ENCODE data around the gene RPN2. TPM values are rescaled to one million over a fixed set of nuclear protein-coding genes. Genes with fewer than 3 reads are reported as not detected.

Gene RPN2
- total RNA-seq, 1 experiment from 2014 or later: 185 TPM

DNA sequence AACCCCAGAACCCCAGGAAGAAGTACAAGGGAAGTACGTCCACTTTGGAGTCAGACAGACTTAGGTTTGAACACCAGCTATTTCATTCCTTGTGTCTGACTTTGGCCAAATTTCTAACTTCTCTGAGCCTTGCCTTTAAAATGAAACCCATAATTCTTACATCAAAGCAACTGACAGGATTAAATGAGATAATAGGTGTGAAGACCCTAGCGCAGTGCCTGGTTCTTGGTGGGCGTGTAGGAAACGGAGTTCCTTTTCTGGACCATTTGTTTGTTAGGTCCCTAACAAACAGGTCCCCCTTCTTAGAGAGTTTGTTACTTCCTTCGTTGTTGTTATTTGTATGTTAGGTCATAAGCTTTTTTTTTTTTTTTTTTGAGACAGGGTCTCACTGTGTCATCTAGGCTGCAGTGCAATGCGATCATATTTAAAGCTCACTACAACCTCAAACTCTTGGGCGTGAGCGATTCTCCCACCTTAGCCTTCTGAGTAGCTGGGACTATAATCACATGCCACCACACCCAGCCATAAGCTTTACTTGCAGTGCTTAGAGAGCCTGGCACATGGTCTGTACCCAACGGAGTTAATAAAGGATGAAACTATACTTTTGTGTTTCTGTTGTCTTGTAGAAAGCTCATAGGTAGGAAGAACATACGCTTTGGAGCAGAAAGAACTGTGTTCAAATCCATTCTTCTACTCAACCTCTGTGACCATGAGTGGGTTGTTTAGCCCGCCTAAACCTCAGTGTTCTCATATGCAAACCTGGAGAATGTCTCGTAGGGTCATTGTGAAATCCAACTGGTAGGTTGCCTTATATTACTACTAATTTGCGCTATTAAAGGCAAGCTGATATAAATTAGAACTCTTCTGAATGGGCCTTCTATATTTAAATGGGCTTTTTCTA is 22.0 kb downstream of the RPN2 start:
- intact Hi-C loops (cut with micrococcal nuclease; ENCODE audit: unreplicated experiment): no loop called here
- ChIA-PET CTCF (interaction anchor here (0.6 to 0.7 kb wide), 2 partner anchors 9 to 55 kb away, joined by 10 read pairs; no protein-coding TSS in a partner anchor), POLR2A (ENCODE audit: unreplicated experiment) (no interaction called here)
- Histone ChIP-seq H3K9me2 (ENCODE audit: insufficient read depth) (no peaks in the 10 kb centered on the region), H4K20me1 (ENCODE audit: insufficient read depth) (peaks cover 49% of the 10 kb centered on the region), H3K4me2 (peak overlapping the region; percentile 15; the same call in 1 of the 2 replicates), H3K27ac (peak overlapping the region; percentile 40), H3K27me3 (ENCODE audit: insufficient read depth, low read depth) (no peaks in the 10 kb centered on the region), H3K9me3 (ENCODE audit: insufficient read depth, low read depth) (no peaks in the 10 kb centered on the region), H2AFZ (no peak overlapping the region), H3F3A (ENCODE audit: insufficient read depth, low read depth) (peaks cover 21% of the 10 kb centered on the region), H3K4me3 (no peak overlapping the region), H3K36me3 (ENCODE audit: low read depth) (peaks cover 55% of the 10 kb centered on the region), H3K79me2 (ENCODE audit: low read depth) (peaks cover 18% of the 10 kb centered on the region), H3K4me1 (replicated peaks; ENCODE audit: insufficient read depth) (peaks cover 9% of the 10 kb centered on the region)
- no TSS peak for BruUV-seq (replicated peaks)
- DNase-seq: no peak
- no peak for TF ChIP-seq EZH2 (IDR thresholded peaks at IDR 0.05; ENCODE audit: low read depth)
- TF ChIP-seq, protein P1, sequence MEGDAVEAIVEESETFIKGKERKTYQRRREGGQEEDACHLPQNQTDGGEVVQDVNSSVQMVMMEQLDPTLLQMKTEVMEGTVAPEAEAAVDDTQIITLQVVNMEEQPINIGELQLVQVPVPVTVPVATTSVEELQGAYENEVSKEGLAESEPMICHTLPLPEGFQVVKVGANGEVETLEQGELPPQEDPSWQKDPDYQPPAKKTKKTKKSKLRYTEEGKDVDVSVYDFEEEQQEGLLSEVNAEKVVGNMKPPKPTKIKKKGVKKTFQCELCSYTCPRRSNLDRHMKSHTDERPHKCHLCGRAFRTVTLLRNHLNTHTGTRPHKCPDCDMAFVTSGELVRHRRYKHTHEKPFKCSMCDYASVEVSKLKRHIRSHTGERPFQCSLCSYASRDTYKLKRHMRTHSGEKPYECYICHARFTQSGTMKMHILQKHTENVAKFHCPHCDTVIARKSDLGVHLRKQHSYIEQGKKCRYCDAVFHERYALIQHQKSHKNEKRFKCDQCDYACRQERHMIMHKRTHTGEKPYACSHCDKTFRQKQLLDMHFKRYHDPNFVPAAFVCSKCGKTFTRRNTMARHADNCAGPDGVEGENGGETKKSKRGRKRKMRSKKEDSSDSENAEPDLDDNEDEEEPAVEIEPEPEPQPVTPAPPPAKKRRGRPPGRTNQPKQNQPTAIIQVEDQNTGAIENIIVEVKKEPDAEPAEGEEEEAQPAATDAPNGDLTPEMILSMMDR (conservative IDR thresholded peaks at IDR 0.05): no peak

DNA sequence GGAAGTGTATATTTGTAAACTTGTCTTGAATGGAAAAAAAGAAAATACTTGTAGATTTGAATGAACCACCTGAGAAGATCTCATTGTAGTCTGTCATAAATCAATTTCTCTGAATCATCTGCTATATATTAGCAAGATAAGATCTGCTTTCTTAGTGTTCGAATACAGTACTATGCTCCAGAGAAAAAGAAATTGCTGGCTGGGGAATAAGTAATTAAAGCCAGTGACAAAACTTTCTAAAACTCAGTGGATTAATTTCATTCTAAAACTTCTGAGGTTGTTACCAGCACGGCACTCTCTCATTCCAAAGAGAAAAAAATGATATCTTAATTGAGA is 22.7 kb downstream of the RPN2 start:
- TF ChIP-seq EZH2 (IDR thresholded peaks at IDR 0.05; ENCODE audit: low read depth): no peak
- TF ChIP-seq, protein P1 (conservative IDR thresholded peaks at IDR 0.05): no peak
- peaks cover 9% of the 10 kb centered on the region for H3K4me1 ChIP-seq (replicated peaks; ENCODE audit: insufficient read depth)
- peaks cover 44% of the 10 kb centered on the region for H4K20me1 ChIP-seq (ENCODE audit: insufficient read depth)
- peak overlapping the region; percentile 15; the same call in 1 of the 2 replicates for H3K4me2 ChIP-seq
- H3K9me2 ChIP-seq (ENCODE audit: insufficient read depth): no peaks in the 10 kb centered on the region
- CTCF ChIA-PET: interaction anchor here (0.6 kb wide), 1 partner anchor 54 kb away, joined by 10 read pairs; no protein-coding TSS in a partner anchor
- H3K79me2 ChIP-seq (ENCODE audit: low read depth): peaks cover 13% of the 10 kb centered on the region
- no peaks in the 10 kb centered on the region for H3K9me3 ChIP-seq (ENCODE audit: insufficient read depth, low read depth)
- intact Hi-C loops (cut with micrococcal nuclease; ENCODE audit: unreplicated experiment): loop anchor here (1.0 kb wide), 1 partner anchor 333 kb away; no protein-coding TSS in a partner anchor
- H2AFZ ChIP-seq: no peak overlapping the region
- DNase-seq: no peak
- H3K27me3 ChIP-seq (ENCODE audit: insufficient read depth, low read depth): no peaks in the 10 kb centered on the region
- peak overlapping the region; percentile 40 for H3K27ac ChIP-seq
- POLR2A ChIA-PET (ENCODE audit: unreplicated experiment): no interaction called here
- BruUV-seq (replicated peaks): no TSS peak
- H3K36me3 ChIP-seq (ENCODE audit: low read depth): peaks cover 56% of the 10 kb centered on the region
- H3K4me3 ChIP-seq: no peak overlapping the region
- H3F3A ChIP-seq (ENCODE audit: insufficient read depth, low read depth): peaks cover 21% of the 10 kb centered on the region

DNA sequence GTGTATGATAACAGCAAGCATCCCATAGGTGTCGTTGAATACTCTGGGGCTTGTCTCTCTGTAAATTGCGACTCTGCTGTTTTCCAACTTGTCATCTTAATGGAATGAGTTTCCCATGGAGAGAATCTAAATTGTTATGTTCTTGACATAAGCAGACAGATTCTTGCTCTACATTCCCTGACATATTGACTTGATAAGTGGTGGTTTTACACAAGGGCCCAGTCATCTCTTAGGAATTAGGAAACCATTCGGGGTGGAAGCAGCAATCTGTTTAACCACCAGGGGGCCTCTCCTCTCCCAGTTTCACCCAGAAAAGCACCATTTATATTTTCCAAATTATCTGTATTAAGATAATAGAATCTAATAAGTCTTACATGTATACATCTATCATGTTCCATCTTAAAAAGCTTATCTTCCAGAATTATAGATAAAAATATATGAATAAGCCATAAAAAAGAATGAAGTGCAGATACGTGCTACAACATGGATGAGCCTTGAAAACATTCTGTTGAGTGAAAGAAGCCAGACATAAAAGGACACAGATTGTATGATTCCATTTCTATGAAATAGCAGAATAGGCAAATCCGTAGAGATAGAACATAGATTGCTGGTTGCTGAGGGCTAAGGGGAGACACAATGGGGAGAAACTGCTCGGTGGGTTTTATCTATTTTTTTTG is 23.3 kb downstream of the RPN2 start:
- peaks cover 7% of the 10 kb centered on the region for H3K79me2 ChIP-seq (ENCODE audit: low read depth)
- no peaks in the 10 kb centered on the region for H3K27me3 ChIP-seq (ENCODE audit: insufficient read depth, low read depth)
- peaks cover 56% of the 10 kb centered on the region for H3K36me3 ChIP-seq (ENCODE audit: low read depth)
- peak overlapping the region; percentile 15; the same call in 1 of the 2 replicates for H3K4me2 ChIP-seq
- DNase-seq: peak; percentile 57 to 92
- peaks cover 9% of the 10 kb centered on the region for H3K4me1 ChIP-seq (replicated peaks; ENCODE audit: insufficient read depth)
- H3K9me3 ChIP-seq (ENCODE audit: insufficient read depth, low read depth): no peaks in the 10 kb centered on the region
- CTCF ChIA-PET: interaction anchor here (0.7 kb wide), 1 partner anchor 324 kb away, joined by 3 read pairs; no protein-coding TSS in a partner anchor
- no peaks in the 10 kb centered on the region for H3K9me2 ChIP-seq (ENCODE audit: insufficient read depth)
- H3F3A ChIP-seq (ENCODE audit: insufficient read depth, low read depth): peaks cover 21% of the 10 kb centered on the region
- no peak overlapping the region for H2AFZ ChIP-seq
- intact Hi-C loops (cut with micrococcal nuclease; ENCODE audit: unreplicated experiment): loop anchor here (1.0 kb wide), 1 partner anchor 332 kb away; no protein-coding TSS in a partner anchor
- no peak for TF ChIP-seq EZH2 (IDR thresholded peaks at IDR 0.05; ENCODE audit: low read depth)
- TF ChIP-seq, protein P1 (conservative IDR thresholded peaks at IDR 0.05): peak; percentile 89
- peaks cover 38% of the 10 kb centered on the region for H4K20me1 ChIP-seq (ENCODE audit: insufficient read depth)
- POLR2A ChIA-PET (ENCODE audit: unreplicated experiment): no interaction called here
- peak overlapping the region; percentile 40 for H3K27ac ChIP-seq
- H3K4me3 ChIP-seq: no peak overlapping the region
- no TSS peak for BruUV-seq (replicated peaks)
